Activated CD4-positive, alpha-beta T cell treated with anti-CD3 and anti-CD28 coated beads, Interleukin-2, amount 50 U/mL, for 4 hours (primary cell): ENCODE measurements around the gene LTBP4.
"Not testable (repeated sequence)": the region's sequence is repeated elsewhere in the genome, so short reads cannot be mapped to it uniquely, and the experiment has no call there.

Experiments
- DNase-seq, 2 experiments: peaks; one replicate each; pipeline ENCODE4 v3.0.0-alpha.2; 2020

The LTBP4 gene

GRCh38 chr19:40601134-40601974, at the start of gene LTBP4:
LTBP4 (plus strand) TSS chr19:40601369; CDS start chr19:40601388, 19 bp downstream.
- no peak for DNase-seq

- DNase-seq, result no peak
Observed at GRCh38 chr19:40552848-40553247, 48.3 kb upstream of the LTBP4 start.

GRCh38 chr19:40553885-40554857, 47.0 kb upstream of the LTBP4 start:
- DNase-seq, result no peak

- no peak for DNase-seq
Observed at GRCh38 chr19:40555978-40556689, 45.0 kb upstream of the LTBP4 start.

- DNase-seq, result no peak
Observed at GRCh38 chr19:40556953-40557530, 44.1 kb upstream of the LTBP4 start.

- DNase-seq, result no peak
Observed at GRCh38 chr19:40559394-40559793, 41.8 kb upstream of the LTBP4 start.

GRCh38 chr19:40560092-40560507, 41.1 kb upstream of the LTBP4 start:
- DNase-seq, result no peak

GRCh38 chr19:40561947-40562346, 39.2 kb upstream of the LTBP4 start:
- DNase-seq, result no peak

- DNase-seq, result not testable (repeated sequence)
Observed at GRCh38 chr19:40564535-40564934, 36.6 kb upstream of the LTBP4 start.

- no peak for DNase-seq
Observed at GRCh38 chr19:40565355-40565754, 35.8 kb upstream of the LTBP4 start.

GRCh38 chr19:40565910-40566495, 35.2 kb upstream of the LTBP4 start:
- no peak for DNase-seq

GRCh38 chr19:40567040-40567749, 34.0 kb upstream of the LTBP4 start:
- DNase-seq, result no peak

- no peak for DNase-seq
Observed at GRCh38 chr19:40567750-40568494, 33.2 kb upstream of the LTBP4 start.

- DNase-seq, result peak; percentile 93 to 94
Observed at GRCh38 chr19:40570313-40571004, 30.7 kb upstream of the LTBP4 start.

GRCh38 chr19:40571005-40571318, 30.2 kb upstream of the LTBP4 start:
- DNase-seq, result no peak

- no peak for DNase-seq
Observed at GRCh38 chr19:40571831-40572495, 29.2 kb upstream of the LTBP4 start.

- DNase-seq, result no peak
Observed at GRCh38 chr19:40575326-40575725, 25.8 kb upstream of the LTBP4 start.

GRCh38 chr19:40576151-40576584, 25.0 kb upstream of the LTBP4 start:
- DNase-seq, result no peak
